Measurements from ENCODE around the gene UFL1. TPM values are rescaled to one million over a fixed set of nuclear protein-coding genes. Genes with fewer than 3 reads are reported as not detected.

The UFL1 gene
- total and polyA plus RNA-seq, 2 of the 8 experiments (the other 6 are each of a cell fraction or from before 2014, with no cell fraction given): 2.2 to 10.2 TPM

DNA sequence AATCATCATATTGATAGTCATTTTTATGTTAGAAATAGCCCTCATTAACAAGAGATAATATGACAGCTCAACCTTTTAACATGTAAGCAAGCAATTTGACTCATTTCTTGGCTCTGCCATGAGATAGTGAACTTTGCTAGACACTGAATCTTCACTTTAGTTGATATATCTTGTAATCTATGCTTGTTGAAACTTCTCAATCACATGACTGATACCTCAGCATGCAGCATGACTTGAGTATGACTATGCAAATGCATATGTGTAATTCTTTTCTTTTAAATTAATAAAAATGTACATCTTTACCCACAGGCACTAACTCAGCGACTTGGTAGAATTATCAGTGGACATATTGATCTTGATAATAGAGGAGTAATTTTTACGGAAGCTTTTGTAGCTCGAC, 6.6 kb downstream of the UFL1 start:
- Histone ChIP-seq H3K18ac (ENCODE audit: extremely low read depth, low read length) (no peak overlapping the region), H3K4me1 (replicated peaks in 1 of 4; ENCODE audit: control insufficient read depth in 3 of 4, insufficient read depth in 4 of 4, low read length in 3 of 4) (no peaks in the 10 kb centered on the region), H3K27ac (ENCODE audit: low read depth, low read length) (no peak overlapping the region), H2BK5ac (ENCODE audit: low read depth, low read length) (no peak overlapping the region), H4K20me1 (replicated peaks in 1 of 2; ENCODE audit: control insufficient read depth in 1 of 2, insufficient read depth in 2 of 2, low read length in 2 of 2) (no peaks in the 10 kb centered on the region), H3K79me1 (ENCODE audit: low read depth, low read length) (no peaks in the 10 kb centered on the region), H3K27me3 (replicated peaks in 1 of 4; ENCODE audit: control insufficient read depth in 3 of 4, extremely low read depth in 1 of 4, insufficient read depth in 3 of 4, low read length in 3 of 4) (no peaks in the 10 kb centered on the region), H2AFZ (ENCODE audit: low read length) (no peak overlapping the region), H4K8ac (ENCODE audit: extremely low read depth, insufficient read depth, low read length) (no peak overlapping the region), H3K79me2 (ENCODE audit: control insufficient read depth in 1 of 2, insufficient read depth in 2 of 2, low read length in 2 of 2) (no peaks in the 10 kb centered on the region), H2BK20ac (ENCODE audit: low read length) (no peak overlapping the region), H4K5ac (ENCODE audit: insufficient read length, low read depth, low read length) (no peak overlapping the region), H3K4ac (replicated peaks; ENCODE audit: insufficient read length, low read depth, low read length) (no peak overlapping the region), H2BK12ac (ENCODE audit: low read depth, low read length) (no peak overlapping the region), H3K9me3 (ENCODE audit: insufficient read depth in 2 of 2, low read depth in 1 of 2, low read length in 1 of 2) (peaks cover 0 to 2% of the 10 kb centered on the region in 2 experiments; a peak in 1 of 4 replicates), H3K14ac (ENCODE audit: insufficient read length) (no peak overlapping the region), H3K4me2 (ENCODE audit: insufficient read depth in 1 of 2, low read depth in 2 of 2, low read length in 2 of 2) (no peak overlapping the region), H2AK5ac (ENCODE audit: low read depth, low read length) (no peak overlapping the region), H3K56ac (replicated peaks; ENCODE audit: insufficient read length, low read depth, low read length) (no peak overlapping the region), H3K9ac (replicated peaks in 1 of 4; ENCODE audit: extremely low read depth in 1 of 4, low read depth in 3 of 4, low read length in 3 of 4) (no peak overlapping the region), H3K4me3 (ENCODE audit: extremely low read depth in 1 of 4, insufficient read depth in 2 of 4, low read depth in 3 of 4, low read length in 4 of 4) (no peak overlapping the region), H3K36me3 (ENCODE audit: control insufficient read depth in 2 of 4, insufficient read depth in 4 of 4, low read length in 3 of 4) (peaks cover 0 to 47% (median 6%) of the 10 kb centered on the region in 4 experiments; a peak in 5 of 8 replicates), H3K23me2 (ENCODE audit: low read depth, low read length) (no peaks in the 10 kb centered on the region), H4K91ac (replicated peaks; ENCODE audit: insufficient read length, low read length) (no peak overlapping the region), H2BK120ac (replicated peaks; ENCODE audit: low read depth, low read length) (no peak overlapping the region), H2BK15ac (ENCODE audit: low read length) (no peak overlapping the region), H3K23ac (ENCODE audit: insufficient read length) (no peak overlapping the region)
- ChIA-PET POLR2A (ENCODE audit: partially characterized antibody) (interaction anchor here (1.2 kb wide), 1 partner anchor 9 kb away, joined by 5 read pairs; no protein-coding TSS in a partner anchor), CTCF (ENCODE audit: partially characterized antibody) (no interaction called here)
- TF ChIP-seq HDAC6 (IDR thresholded peaks at IDR 0.05; ENCODE audit: low read depth, low read length): no peak
- TF ChIP-seq HDAC2 (IDR thresholded peaks at IDR 0.05; ENCODE audit: borderline replicate concordance in 1 of 2, low read depth in 2 of 2, low read length in 2 of 2): no peak
- TF ChIP-seq POLR2AphosphoS5 (IDR thresholded peaks at IDR 0.05; ENCODE audit: low read depth, low read length): no peak
- no peak for FAIRE-seq
- DNase-seq (ENCODE audit: low read depth in 1 of 2, low spot score in 2 of 2): no peak
- WGBS, 2 experiments (ENCODE audit: extremely low coverage in 1 of 2, insufficient coverage in 1 of 2, insufficient read length in 1 of 2, insufficient replicate concordance in 2 of 2, low coverage in 1 of 2, low lambda C conversion rate in 2 of 2, missing lambda C conversion rate in 1 of 2): 93% methylated on average over 3 of the region's 3 CpGs; no CpG with 5 or more reads in 1 of the 2 experiments

Measured in H1 (cell line).